NAMALWA (cell line): ENCODE results near the gene LILRA1.
"Not testable (repeated sequence)": the region's sequence is repeated elsewhere in the genome, so short reads cannot be mapped to it uniquely, and the experiment has no call there.

Experiments
- DNase-seq: peaks from one replicate; pipeline ENCODE4 v3.0.0-alpha.2; 2015; ENCODE audit warnings: low spot score

Gene LILRA1

DNA sequence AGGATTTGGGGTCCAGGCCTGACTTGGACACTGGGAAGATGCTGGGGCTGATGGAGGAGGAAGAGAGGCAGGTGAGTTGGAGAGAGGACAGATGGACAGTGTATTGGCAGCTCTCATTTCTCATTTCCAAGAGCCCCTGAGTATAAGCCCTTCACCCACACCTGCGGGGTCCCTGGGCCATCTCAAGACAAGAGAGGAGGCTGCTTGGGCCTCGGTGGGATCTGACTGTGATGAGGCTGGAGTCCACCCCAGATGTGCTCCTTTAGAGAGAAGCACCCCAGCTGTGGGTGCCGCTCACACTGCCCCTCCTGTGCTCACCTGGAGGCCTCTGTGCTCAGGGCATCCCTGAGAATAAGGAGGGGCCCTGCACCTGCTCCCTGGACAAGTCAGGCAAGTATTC lies 16.1 kb upstream of the LILRA1 start:
- no peak for DNase-seq

DNA sequence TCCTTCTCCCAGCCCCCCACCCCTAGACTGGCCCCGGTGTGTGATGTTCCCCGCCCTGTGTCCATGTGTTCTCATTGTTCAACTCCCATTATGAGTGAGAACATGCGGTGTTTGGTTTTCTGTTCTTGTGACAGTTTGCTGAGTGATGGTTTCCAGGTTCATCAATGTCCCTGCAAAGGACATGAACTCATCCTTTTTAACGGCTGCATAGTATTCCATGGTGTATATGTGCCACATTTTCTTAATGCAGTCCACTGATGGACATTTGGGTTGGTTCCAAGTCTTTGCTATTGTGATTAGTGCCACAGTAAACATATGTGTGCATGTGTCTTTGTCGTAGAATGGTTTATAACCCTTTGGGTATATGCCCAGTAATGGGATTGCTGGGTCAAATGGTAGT lies 15.2 kb upstream of the LILRA1 start:
- DNase-seq: not testable (repeated sequence)

DNA sequence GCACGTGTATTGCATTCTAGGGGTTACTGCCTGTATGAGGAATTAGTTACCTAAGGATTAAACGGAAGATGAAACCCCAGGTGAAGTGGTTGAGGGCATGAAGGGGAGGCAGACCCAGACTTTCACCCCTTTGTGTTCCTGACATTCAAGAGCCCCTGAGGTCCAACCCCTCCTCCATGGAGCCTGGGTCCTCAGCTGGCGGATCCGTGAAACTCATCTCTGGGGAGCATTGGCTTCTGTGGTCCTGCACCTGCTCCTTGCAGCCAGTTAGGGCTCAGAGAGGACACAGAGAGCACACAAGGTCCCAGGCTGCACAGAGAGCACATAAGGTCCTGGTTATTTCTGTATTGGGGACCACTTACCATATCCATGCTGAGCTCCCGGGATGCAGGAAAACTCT lies 7.0 kb upstream of the LILRA1 start:
- DNase-seq: no peak

DNA sequence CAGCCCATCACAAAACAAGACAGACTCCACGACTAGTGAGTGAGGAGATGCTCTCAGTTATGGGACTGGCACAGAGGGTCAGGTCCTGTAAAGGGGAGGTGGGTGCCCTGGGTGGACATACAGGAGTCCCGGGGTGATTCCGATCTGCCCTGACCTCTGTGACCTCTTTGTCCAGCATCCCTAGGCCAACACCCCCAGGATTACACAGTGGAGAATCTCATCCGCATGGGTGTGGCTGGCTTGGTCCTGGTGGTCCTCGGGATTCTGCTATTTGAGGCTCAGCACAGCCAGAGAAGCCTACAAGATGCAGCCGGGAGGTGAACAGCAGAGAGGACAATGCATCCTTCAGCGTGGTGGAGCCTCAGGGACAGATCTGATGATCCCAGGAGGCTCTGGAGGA lies 6.4 kb upstream of the LILRA1 start:
- no peak for DNase-seq

DNA sequence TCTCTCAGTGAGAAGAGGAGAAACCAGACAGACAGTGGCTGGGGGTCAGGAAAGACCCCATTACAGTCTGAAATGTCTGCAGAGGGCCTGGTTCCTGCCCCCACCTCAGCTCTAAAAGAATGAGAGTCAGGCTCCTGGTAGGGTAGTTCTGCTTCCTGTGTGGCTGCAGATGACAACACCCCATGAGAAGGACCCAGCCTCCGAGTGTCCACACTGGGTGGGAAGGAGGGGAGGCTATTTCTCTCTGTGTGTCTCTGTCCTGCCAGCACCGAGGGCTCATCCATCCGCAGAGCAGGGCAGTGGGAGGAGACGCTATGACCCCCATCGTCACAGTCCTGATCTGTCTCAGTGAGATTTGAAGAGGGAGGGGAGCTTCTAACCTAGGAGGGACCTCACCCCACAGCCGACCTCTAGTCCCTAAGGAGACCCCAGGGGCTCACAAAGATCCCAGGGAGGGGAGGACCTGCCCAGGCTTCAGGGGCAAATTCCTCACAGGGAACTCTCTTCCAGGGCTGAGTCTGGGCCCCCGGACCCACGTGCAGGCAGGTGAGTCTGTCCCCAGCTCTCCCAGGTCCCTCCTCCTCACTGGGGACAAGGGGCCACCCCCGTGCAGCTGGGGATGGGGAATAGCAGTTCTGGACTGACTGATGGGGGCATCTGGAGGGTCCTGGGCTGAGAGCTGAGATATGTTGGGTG lies 647 bp downstream of the LILRA1 start:
- not testable (repeated sequence) for DNase-seq

DNA sequence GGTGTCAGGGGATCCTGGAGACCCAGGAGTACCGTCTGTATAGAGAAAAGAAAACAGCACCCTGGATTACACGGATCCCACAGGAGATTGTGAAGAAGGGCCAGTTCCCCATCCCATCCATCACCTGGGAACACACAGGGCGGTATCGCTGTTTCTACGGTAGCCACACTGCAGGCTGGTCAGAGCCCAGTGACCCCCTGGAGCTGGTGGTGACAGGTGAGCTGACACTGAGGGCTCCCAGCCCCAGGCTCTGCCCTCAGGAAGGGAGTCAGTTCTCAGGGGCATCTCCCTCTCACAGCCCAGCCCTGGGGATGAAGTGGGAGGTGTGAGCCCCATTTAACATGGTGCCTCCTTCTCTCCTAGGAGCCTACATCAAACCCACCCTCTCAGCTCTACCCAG lies 1.3 kb downstream of the LILRA1 start:
- no peak for DNase-seq

DNA sequence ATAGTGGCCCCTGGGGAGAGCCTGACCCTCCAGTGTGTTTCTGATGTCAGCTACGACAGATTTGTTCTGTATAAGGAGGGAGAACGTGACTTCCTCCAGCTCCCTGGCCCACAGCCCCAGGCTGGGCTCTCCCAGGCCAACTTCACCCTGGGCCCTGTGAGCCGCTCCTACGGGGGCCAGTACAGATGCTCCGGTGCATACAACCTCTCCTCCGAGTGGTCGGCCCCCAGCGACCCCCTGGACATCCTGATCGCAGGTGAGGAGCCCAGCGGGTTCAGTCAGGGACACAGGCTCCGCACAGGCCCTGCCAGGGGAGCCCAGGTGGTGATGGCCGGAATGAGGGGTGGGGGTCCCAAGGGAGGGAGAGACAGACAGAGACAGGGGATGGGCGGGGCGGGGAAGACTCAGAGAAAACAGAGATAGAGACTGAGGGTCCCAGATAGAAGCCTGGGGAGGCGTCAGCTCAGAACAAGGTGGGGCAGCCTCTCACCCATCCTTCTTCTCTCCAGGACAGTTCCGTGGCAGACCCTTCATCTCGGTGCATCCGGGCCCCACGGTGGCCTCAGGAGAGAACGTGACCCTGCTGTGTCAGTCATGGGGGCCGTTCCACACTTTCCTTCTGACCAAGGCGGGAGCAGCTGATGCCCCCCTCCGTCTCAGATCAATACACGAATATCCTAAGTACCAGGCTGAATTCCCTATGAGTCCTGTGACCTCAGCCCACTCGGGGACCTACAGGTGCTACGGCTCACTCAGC lies 2.4 kb downstream of the LILRA1 start:
- not testable (repeated sequence) for DNase-seq

DNA sequence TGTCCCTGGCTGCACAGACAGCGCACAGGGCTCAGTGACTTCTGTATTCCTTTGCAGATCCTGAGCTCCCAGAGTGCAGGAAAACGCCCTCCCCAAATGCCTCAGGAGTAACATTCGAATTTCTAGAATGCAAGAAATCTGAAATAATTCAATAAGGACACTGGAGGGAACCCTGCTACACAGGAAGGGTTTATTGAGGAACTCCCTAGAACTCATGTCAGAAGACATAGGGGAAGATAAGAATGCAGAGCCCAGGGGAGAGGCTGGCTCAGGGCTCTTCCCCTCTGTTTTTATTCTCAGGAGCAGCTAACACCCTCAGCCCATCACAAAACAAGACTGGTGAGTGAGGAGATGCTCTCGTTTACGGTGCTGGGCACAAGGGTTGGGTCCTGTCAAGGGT lies 6.8 kb downstream of the LILRA1 start:
- no peak for DNase-seq

DNA sequence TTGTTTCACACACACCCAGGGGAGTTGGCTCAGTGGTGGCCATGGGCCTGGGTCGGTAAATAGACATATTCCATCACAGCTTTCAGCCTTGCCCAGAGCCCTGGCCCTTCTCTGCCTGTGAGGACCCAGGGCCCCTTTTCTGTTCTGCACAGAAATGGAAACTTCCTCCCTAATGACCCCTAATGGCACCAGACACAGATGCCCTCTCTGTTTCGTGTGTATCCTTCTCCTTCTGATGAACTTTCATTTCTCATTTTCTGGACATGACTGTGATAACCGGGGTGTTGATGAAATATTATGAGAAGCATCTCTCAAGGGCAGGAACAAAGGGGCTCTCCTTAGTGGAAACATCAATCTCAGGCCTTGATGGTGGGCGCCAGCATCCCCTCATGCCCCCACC lies 12.8 kb downstream of the LILRA1 start:
- no peak for DNase-seq

DNA sequence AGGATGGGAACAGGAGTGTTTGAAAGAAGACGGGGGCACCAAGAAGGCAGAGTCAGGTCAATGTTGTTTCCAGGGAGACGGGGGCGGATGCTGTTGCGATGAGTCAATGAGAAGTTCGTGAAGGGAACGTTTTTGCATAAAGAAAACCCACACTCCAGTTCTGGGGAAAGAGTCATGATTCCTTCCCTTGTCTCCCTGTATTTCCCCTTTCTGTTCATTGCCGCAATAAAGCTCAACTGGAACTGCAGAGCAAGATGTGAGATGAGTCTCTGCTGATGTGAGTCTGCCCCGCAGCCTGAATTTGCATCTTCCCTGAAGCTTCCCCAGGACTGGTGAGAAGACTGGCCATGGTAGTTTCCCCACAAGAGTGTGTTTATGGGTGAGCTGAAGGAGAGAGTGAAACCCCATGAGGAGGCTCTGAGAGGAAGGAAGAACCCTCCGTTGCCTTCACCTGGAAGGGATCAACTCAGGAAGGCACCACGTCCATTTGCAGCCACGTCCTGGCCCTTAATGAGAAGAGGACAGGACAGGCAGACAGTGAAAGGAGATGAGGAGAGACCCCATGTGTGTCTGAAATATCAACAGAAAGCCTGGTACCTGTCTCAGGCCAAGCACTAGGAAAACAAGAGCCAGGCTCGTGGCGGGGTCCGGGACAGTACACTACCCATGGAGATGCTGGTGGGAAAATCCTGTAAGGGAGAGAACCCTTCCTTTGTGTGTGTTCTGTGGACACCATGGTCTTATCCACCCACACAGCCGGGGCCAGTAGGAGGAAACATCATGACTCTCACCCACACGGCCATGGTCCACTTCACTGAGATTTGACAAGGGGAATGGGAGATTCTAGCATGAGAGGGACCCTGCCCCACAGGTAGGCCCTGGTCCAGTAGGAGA lies 13.7 kb downstream of the LILRA1 start:
- DNase-seq: no peak

DNA sequence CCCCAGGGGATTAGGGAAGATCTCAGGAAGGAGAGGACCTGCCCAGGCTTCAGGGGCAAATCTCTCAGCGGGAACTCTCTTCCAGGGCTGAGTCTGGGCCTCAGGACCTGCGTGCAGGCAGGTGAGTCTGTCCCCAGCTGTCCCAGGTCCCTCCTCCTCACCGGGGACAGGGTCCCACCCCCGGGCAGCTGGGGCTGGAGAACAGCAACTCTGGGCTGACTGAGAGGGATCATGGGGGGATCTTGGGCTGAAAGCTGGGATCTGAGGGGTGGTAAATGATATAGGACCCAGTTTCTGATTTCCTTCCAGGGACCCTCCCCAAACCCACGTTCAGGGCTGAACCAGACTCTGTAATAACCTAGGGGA lies 14.3 kb downstream of the LILRA1 start:
- DNase-seq: no peak

DNA sequence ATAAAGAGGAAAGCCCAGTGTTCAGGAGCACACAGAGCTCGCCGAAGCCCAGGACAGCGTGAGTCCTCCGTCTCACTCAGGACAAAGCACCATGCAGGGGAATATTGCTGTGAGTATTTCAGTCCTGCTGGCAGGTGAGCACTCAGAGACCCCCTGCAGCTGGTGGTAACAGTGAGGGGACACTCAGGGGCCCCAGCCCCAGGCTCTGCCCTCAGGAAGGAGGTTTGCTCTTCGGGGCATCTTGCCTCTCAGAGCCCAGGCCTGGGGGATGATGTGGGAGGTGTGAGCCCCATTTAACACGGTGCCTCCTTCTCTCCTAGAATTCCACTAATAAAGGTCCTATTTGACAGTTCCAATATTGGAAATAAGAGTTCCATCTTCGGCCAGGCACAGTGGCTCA lies 14.8 kb downstream of the LILRA1 start:
- DNase-seq: no peak

DNA sequence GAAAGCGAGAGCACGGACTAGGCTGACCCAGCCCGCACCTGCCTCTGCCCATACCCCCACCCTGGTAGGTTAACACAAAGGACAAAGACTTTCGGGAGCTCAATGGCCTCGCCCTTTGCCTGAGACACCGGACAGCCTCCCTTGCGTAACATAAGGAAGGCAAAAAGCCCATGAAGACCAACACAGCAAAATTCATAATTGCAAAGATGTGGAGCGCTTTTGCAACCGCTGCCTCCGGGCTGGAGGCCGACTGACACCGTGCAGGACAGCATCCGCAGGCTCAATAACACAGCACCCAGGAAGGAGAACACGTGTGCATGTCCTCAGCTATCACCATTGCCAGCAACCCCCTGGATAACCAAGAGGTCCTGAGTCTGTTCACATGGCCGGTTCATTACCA lies 15.4 kb downstream of the LILRA1 start:
- no peak for DNase-seq

DNA sequence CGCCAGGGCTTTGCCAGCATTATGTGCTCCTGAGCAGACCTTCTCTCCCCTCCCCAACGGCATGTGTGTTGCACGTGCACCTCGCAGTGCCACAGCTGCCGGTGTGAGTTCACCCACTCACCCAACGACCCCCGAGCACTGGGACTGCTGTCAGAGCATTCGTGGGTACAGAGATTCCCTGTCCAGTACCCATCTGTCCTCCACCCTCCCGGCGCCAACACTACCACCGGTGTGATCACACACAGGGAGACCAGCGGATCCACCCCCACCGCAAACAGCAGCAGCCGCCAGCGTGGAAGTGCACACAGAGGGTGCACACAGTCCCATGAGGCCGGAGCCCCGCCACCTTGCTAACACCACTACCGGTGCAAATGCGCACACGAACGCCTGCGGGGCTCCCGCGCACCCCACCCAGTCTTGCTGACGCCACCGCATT lies 15.9 kb downstream of the LILRA1 start:
- no peak for DNase-seq

DNA sequence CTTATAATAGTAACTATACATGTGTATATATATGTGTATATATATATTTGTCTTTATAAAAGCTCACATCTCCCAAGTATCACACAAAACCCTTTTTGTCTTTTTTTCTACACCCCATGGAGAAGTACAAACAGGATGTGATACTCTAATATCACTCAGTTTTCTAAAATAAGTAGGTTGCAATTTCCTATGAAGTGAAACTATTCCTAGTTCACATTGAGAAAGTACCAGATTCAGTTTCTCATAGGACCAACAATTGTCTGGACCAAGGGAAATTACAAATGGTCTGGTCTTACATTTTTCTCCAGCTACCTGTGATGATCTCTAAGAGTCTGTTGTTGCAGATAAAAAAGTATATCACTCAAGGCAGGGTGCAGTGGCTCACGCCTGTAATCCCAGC lies 19.0 kb downstream of the LILRA1 start:
- no peak for DNase-seq

DNA sequence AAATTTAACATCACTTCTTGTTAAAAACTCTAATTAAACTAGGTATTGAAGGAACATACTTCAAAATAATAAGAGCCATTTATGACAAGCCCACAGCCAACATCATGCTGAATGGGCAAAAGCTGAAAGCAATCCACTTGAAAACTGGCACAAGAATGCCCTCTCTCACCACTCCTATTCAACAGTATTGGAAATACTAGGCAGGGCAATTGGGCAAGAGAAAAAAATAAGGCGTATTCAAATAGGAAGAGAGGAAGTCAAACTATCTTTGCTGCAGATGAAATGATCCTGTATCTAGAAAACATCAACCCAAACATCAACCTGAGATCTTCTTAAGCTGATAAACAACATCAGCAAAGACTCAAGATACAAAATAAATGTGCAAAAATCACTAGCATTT lies 21.3 kb downstream of the LILRA1 start:
- DNase-seq: no peak

DNA sequence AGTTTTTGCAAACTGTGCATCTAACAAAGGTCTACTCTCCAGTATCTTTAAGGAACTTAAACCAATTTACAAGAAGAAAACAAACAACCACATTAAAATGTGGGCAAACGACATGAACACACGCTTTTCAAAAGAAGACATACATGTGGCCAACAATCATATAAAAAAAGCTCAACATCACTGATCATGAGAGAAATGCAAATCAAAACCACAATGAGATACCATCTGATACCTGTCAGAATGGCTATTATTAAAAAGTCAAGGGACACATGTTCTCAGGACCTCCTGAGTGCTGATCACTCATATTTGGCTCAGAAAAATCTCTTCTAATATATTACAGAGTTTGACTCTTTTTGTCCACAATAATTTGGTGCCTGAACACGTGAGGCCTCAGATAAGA lies 22.6 kb downstream of the LILRA1 start:
- DNase-seq: no peak

DNA sequence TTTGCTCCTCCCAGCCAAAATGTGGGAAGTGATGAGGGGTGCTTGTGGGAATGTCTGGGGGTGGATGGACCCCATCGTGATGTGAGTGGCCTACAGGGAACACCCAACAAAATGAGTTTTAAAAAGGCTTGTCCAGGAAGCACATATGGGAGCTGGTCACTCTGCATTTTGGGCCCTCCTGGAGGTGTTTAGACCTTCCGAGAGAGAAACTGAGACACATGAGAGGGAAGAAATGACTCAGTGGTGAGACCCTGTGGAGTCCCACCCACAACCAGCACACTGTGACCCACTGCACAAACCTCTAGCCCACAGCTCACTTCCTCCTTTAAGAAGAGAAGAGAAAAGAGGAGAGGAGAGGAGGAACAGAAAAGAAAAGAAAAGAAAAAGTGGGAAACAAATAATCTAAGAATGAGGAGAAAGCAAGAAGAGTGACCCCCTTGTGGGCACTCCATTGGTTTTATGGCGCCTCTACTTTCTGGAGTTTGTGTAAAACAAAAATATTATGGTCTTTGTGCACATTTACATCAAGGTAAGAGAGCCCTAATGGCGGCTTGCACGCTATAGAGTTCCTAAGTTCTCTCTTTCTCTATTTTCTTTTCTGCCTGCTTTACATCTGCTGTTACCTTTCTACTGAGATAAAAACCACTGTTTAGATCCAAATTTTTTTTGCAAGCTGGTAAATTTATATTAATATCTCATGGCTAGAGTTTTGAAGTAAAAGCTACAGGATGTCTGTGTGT lies 23.6 kb downstream of the LILRA1 start:
- no peak for DNase-seq

DNA sequence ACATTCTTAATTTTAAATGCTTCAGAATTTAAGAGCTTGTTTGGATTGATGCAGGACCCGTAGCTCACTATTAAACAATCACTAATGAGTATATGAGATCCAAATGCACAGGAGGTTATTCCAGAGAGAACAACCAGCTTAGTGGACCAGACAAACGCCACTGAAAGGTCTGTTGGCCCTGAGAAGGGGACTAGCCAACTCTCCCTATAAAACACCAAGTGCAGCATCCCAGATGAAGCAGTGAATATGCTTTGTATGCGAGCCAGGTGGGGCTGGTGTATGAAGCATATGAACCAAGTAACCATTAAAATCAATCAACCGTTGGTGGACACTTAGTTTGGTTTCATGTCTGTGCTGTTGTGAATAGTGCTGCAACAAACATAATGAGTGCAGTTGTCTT lies 27.0 kb downstream of the LILRA1 start:
- no peak for DNase-seq

DNA sequence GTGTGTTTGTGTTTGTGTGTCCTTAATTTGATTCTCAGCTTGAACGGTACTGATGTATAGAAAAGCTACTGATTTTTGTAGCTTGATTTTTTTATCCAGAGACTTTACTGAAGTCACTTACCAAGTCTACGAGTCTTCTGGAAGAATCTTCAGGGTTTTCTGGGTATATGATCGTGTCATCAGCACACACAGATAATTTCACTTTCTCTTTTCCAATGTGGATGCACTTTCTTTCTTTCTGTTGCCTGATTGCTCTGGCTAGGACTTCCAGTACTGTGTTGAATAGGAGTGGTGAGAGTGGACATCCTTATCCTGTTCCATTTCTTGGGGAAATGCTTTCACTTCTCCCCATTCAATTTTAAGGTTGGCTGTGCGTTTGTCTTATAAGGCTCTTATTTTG lies 29.0 kb downstream of the LILRA1 start:
- no peak for DNase-seq

DNA sequence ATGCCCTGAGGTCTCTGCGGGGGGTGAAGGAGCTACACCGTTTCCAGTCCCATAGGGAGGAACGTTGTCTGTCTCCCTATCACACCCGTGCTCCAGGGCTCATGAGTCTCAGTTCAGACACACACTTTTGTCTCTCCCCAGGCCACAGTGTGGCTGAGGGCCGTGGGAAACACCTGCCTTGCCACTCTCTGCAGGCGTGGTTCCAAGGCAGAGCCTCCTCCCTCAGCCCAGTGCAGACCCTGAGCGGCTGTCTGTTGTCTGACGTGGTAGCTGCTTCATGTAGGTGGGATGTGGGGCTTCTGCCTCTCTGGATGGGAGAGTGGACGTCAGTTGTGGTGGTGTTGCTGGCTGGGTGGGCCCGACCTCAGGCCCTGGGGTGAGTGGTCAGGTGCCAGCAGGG lies 30.8 kb downstream of the LILRA1 start:
- DNase-seq: not testable (repeated sequence)
